H1 (cell line): Measurements from ENCODE around the gene ANKH. TPM values are rescaled to one million over a fixed set of nuclear protein-coding genes. Genes with fewer than 3 reads are reported as not detected.

ENCODE experiments used
- CTCF ChIA-PET: fragments of 300-600 bp; sonication (Branson Sonifier 250); formaldehyde crosslinking; loops from one replicate; lab custom pipeline; 2021; ENCODE audit not compliant: partially characterized antibody; lab: Charles Lee
- POLR2A ChIA-PET: fragments of 300-600 bp; sonication (Branson Sonifier 250); formaldehyde crosslinking; loops from one replicate; lab custom pipeline; 2021; ENCODE audit warnings: inconsistent platforms; ENCODE audit not compliant: partially characterized antibody; lab: Charles Lee
- DNase-seq, 2 experiments: peaks; one replicate each; pipeline versions ENCODE4 v3.0.0 to v3.0.0-alpha.2; 2010 to 2022; ENCODE audit warnings: low spot score in 2 of 2, low read depth in 1 of 2, mixed read lengths in 1 of 2
- FAIRE-seq: peaks from 2 replicates; lab custom pipeline; 2011; peaks lifted over from hg19 to GRCh38; lab: Jason Lieb, UNC
- H2AFZ ChIP-seq: 2 replicates; pipeline ENCODE4 v1.8.1; 2012; ENCODE audit warnings: low read length, inconsistent platforms
- H2AK5ac ChIP-seq: 2 replicates; pipeline ENCODE4 v1.6.1; 2013; ENCODE audit warnings: low read depth, low read length
- H2BK120ac ChIP-seq: replicated peaks from 2 replicates; pipeline ENCODE3; 2013; ENCODE audit warnings: low read depth, low read length, inconsistent platforms
- H2BK12ac ChIP-seq: 2 replicates; pipeline ENCODE4 v1.6.1; 2013; ENCODE audit warnings: low read depth, low read length
- H2BK15ac ChIP-seq: 2 replicates; pipeline ENCODE4 v1.6.1; 2013; ENCODE audit warnings: low read length
- H2BK20ac ChIP-seq: 2 replicates; pipeline ENCODE4 v1.6.1; 2013; ENCODE audit warnings: low read length
- H2BK5ac ChIP-seq: 2 replicates; pipeline ENCODE4 v1.6.1; 2013; ENCODE audit warnings: low read depth, low read length
- H3K14ac ChIP-seq: 2 replicates; pipeline ENCODE4 v1.6.1; 2013; ENCODE audit warnings: inconsistent platforms; ENCODE audit not compliant: insufficient read length
- H3K18ac ChIP-seq: 2 replicates; pipeline ENCODE4 v1.6.1; 2013; ENCODE audit warnings: low read length; ENCODE audit errors: extremely low read depth
- H3K23ac ChIP-seq: 2 replicates; pipeline ENCODE4 v1.6.1; 2013; ENCODE audit warnings: inconsistent platforms; ENCODE audit not compliant: insufficient read length
- H3K23me2 ChIP-seq: 2 replicates; pipeline ENCODE4 v1.6.1; 2013; ENCODE audit warnings: low read depth, low read length
- H3K27ac ChIP-seq: 2 replicates; pipeline ENCODE4 v1.6.1; 2011; ENCODE audit warnings: low read depth, low read length, inconsistent platforms
- H3K27me3 ChIP-seq, 4 experiments: replicated peaks in 1 of 4; 1 replicate in 1 of 4; 2 replicates in 3 of 4; pipeline versions ENCODE4 v1.6.1 to v1.8.1; 2011 to 2013; ENCODE audit warnings: low read length in 3 of 4, mild to moderate bottlenecking in 3 of 4, inconsistent platforms in 2 of 4, mixed read lengths in 2 of 4, moderate library complexity in 1 of 4; ENCODE audit not compliant: control insufficient read depth in 3 of 4, insufficient read depth in 3 of 4; ENCODE audit errors: extremely low read depth in 1 of 4
- H3K36me3 ChIP-seq, 4 experiments: 2 replicates each; pipeline versions ENCODE4 v1.6.1 to v1.8.1; 2011 to 2013; ENCODE audit warnings: mild to moderate bottlenecking in 4 of 4, low read length in 3 of 4, moderate library complexity in 2 of 4, control low read depth in 1 of 4, inconsistent platforms in 1 of 4; ENCODE audit not compliant: insufficient read depth in 4 of 4, control insufficient read depth in 2 of 4
- H3K4ac ChIP-seq: replicated peaks from 2 replicates; pipeline ENCODE3; 2013; ENCODE audit warnings: low read length, low read depth, mixed read lengths, inconsistent platforms; ENCODE audit not compliant: insufficient read length
- H3K4me1 ChIP-seq, 4 experiments: replicated peaks in 1 of 4; 1 replicate in 1 of 4; 2 replicates in 3 of 4; pipeline versions ENCODE4 v1.6.1 to v1.8.1; 2011 to 2013; ENCODE audit warnings: low read length in 3 of 4, inconsistent platforms in 2 of 4, mixed read lengths in 1 of 4; ENCODE audit not compliant: insufficient read depth in 4 of 4, control insufficient read depth in 3 of 4
- H3K4me2 ChIP-seq, 2 experiments: 2 replicates each; pipeline versions ENCODE4 v1.6.1 to v1.8.1; 2011 to 2013; ENCODE audit warnings: low read depth in 2 of 2, low read length in 2 of 2, control low read depth in 1 of 2, inconsistent platforms in 1 of 2, mild to moderate bottlenecking in 1 of 2; ENCODE audit not compliant: insufficient read depth in 1 of 2
- H3K4me3 ChIP-seq, 4 experiments: fragments of 200-600, 300-600 bp in 1 of 4; sonication (generic), shearing (Covaris generic), sonication (Bioruptor Twin) in 1 of 4; 2 replicates each; pipeline versions ENCODE4 v1.5.1 to v1.8.1; 2011 to 2016; ENCODE audit warnings: low read length in 4 of 4, low read depth in 3 of 4, control low read depth in 2 of 4, inconsistent platforms in 2 of 4, mild to moderate bottlenecking in 2 of 4, mixed read lengths in 1 of 4, moderate library complexity in 1 of 4; ENCODE audit not compliant: insufficient read depth in 2 of 4; ENCODE audit errors: extremely low read depth in 1 of 4
- H3K56ac ChIP-seq: replicated peaks from 2 replicates; pipeline ENCODE3; 2013; ENCODE audit warnings: low read depth, mild to moderate bottlenecking, mixed read lengths, low read length, inconsistent platforms; ENCODE audit not compliant: insufficient read length
- H3K79me1 ChIP-seq: 2 replicates; pipeline ENCODE4 v1.6.1; 2013; ENCODE audit warnings: low read depth, low read length, control low read depth
- H3K79me2 ChIP-seq, 2 experiments: 2 replicates each; pipeline versions ENCODE4 v1.6.1 to v1.8.1; 2012 to 2013; ENCODE audit warnings: low read length in 2 of 2, mild to moderate bottlenecking in 2 of 2, inconsistent platforms in 1 of 2; ENCODE audit not compliant: insufficient read depth in 2 of 2, control insufficient read depth in 1 of 2
- H3K9ac ChIP-seq, 4 experiments: replicated peaks in 1 of 4; 1 replicate in 1 of 4; 2 replicates in 3 of 4; pipeline versions ENCODE4 v1.6.1 to v1.8.1; 2011 to 2013; ENCODE audit warnings: low read depth in 3 of 4, low read length in 3 of 4, control low read depth in 2 of 4, mild to moderate bottlenecking in 2 of 4, moderate library complexity in 2 of 4, inconsistent platforms in 1 of 4; ENCODE audit errors: extremely low read depth in 1 of 4
- H3K9me3 ChIP-seq, 2 experiments: 2 replicates each; pipeline versions ENCODE4 v1.6.1 to v1.8.1; 2012 to 2013; ENCODE audit warnings: mild to moderate bottlenecking in 2 of 2, moderate library complexity in 2 of 2, control low read depth in 1 of 2, inconsistent platforms in 1 of 2, low read depth in 1 of 2, low read length in 1 of 2, mixed read lengths in 1 of 2; ENCODE audit not compliant: insufficient read depth in 2 of 2
- H4K20me1 ChIP-seq, 2 experiments: replicated peaks in 1 of 2; 2 replicates each; pipeline versions ENCODE3 to v1.8.1; 2011 to 2013; ENCODE audit warnings: inconsistent platforms in 2 of 2, low read length in 2 of 2, mild to moderate bottlenecking in 1 of 2; ENCODE audit not compliant: insufficient read depth in 2 of 2, control insufficient read depth in 1 of 2
- H4K5ac ChIP-seq: 2 replicates; pipeline ENCODE4 v1.6.1; 2013; ENCODE audit warnings: low read length, low read depth, mixed read lengths, inconsistent platforms; ENCODE audit not compliant: insufficient read length
- H4K8ac ChIP-seq: 2 replicates; pipeline ENCODE4 v1.8.0; 2013; ENCODE audit warnings: mild to moderate bottlenecking, moderate library complexity, low read length, inconsistent platforms; ENCODE audit not compliant: insufficient read depth; ENCODE audit errors: extremely low read depth
- H4K91ac ChIP-seq: replicated peaks from 2 replicates; pipeline ENCODE3; 2013; ENCODE audit warnings: low read length, mixed read lengths, inconsistent platforms; ENCODE audit not compliant: insufficient read length
- CHD1 ChIP-seq: IDR thresholded peaks from 2 replicates; pipeline ENCODE4 v1.6.1; 2012; ENCODE audit warnings: low read depth, low read length, improper control_type of control experiment
- GTF2F1 ChIP-seq: IDR thresholded peaks from 2 replicates; pipeline ENCODE4 v1.6.1; 2012; ENCODE audit warnings: low read depth, low read length, improper control_type of control experiment, borderline replicate concordance
- SP2 ChIP-seq: IDR thresholded peaks from 2 replicates; pipeline ENCODE4 v1.6.1; 2012; ENCODE audit warnings: mild to moderate bottlenecking, low read length, inconsistent platforms
- SP4 ChIP-seq: IDR thresholded peaks from 2 replicates; pipeline ENCODE4 v1.6.1; 2012; ENCODE audit warnings: low read length, inconsistent platforms
- WGBS, 2 experiments: shearing (Covaris generic) in 1 of 2; methylation state at CpG; one replicate each; pipeline versions ENCODE4 v1.1.6 to v1.1.7; 2013 to 2015; ENCODE audit warnings: low lambda C conversion rate in 2 of 2, mixed read lengths in 2 of 2, inconsistent platforms in 1 of 2, low coverage in 1 of 2, missing lambda C conversion rate in 1 of 2; ENCODE audit not compliant: insufficient replicate concordance in 2 of 2, insufficient coverage in 1 of 2, insufficient read length in 1 of 2; ENCODE audit errors: extremely low coverage in 1 of 2, missing lambda C conversion rate in 1 of 2; 5-methylcytosine and 5-hydroxymethylcytosine counted together
- polyA plus RNA-seq, 7 experiments: library from polyadenylated mRNA; depleted of rRNA in 3 of 7; stranded (reverse) in 5 of 7; unstranded in 2 of 7; fragments of >200 nt in 5 of 7; fragments of 200-250 nt in 2 of 7; gene quantifications; 1 replicate in 5 of 7; 2 replicates in 1 of 7; 4 replicates in 1 of 7; pipeline versions ENCODE4 v1.2.1 to v1.2.3, GENCODE V29; 2011 to 2013; ENCODE audit warnings: missing spikeins in 2 of 7, mixed read lengths in 2 of 7
- total RNA-seq: library from RNA; stranded (reverse); fragmentation: NEBNext Ultra II Directional; extraction: Animal tissue kit (Norgen Biotek cat#: 25700); gene quantifications from 2 replicates; pipeline ENCODE4 v1.2.1, GENCODE V29; 2021

ANKH gene
- total and polyA plus RNA-seq, 2 of the 8 experiments (the other 6 are each of a cell fraction or from before 2014, with no cell fraction given): 5.3 to 13.0 TPM

GRCh38 chr5:14672082-14672481 is 199.5 kb downstream of the ANKH start:
- Histone ChIP-seq H2BK5ac (peak overlapping the region; percentile 27; the same call in 1 of the 2 replicates), H3K79me1 (peaks cover 12% of the 10 kb centered on the region; the same call in 1 of the 2 replicates), H4K5ac (no peak overlapping the region), H2AK5ac (0 out of 2 replicates have a peak overlapping the region, but pooled peaks have one; percentile 5), H3K9ac (no peak overlapping the region), H2BK120ac (no peak overlapping the region), H3K4me2 (no peak overlapping the region), H2BK20ac (no peak overlapping the region), H2AFZ (no peak overlapping the region), H3K27me3 (no peaks in the 10 kb centered on the region), H3K23me2 (no peaks in the 10 kb centered on the region), H3K14ac (no peak overlapping the region), H3K36me3 (no peaks in the 10 kb centered on the region), H2BK15ac (no peak overlapping the region), H3K23ac (no peak overlapping the region), H3K27ac (no peak overlapping the region), H3K79me2 (peaks cover 0 to 79% of the 10 kb centered on the region in 2 experiments; a peak in 3 of 4 replicates), H3K4me3 (no peak overlapping the region), H2BK12ac (no peak overlapping the region), H3K4me1 (peaks cover 3 to 18% (median 7%) of the 10 kb centered on the region in 4 experiments; a peak in 5 of 7 replicates), H4K20me1 (peaks cover 0 to 2% of the 10 kb centered on the region in 2 experiments), H4K91ac (no peak overlapping the region), H4K8ac (no peak overlapping the region), H3K18ac (no peak overlapping the region), H3K4ac (no peak overlapping the region), H3K9me3 (no peaks in the 10 kb centered on the region), H3K56ac (no peak overlapping the region)
- CTCF ChIA-PET: interaction anchor here (0.8 to 1.4 kb wide), 5 partner anchors 12 to 434 kb away, joined by 3 to 4 read pairs (median 4); no protein-coding TSS in a partner anchor
- FAIRE-seq (no peak), DNase-seq (no peak)
- TF ChIP-seq SP2: no peak
- TF ChIP-seq CHD1: no peak
- no peak for TF ChIP-seq SP4
- TF ChIP-seq GTF2F1: no peak
- WGBS, 2 experiments: 87% methylated on average over 4 of the region's 4 CpGs; no CpG with 5 or more reads in 1 of the 2 experiments
- POLR2A ChIA-PET: no interaction called here
